NCI-H524 (cell line): ENCODE data around the gene UNC5C.
"Not testable (repeated sequence)": the region's sequence is repeated elsewhere in the genome, so short reads cannot be mapped to it uniquely, and the experiment has no call there.

ENCODE experiments used
- DNase-seq, 2 experiments: peaks; one replicate each; lab custom pipeline; 2025; lab: John Stamatoyannopoulos, UW

Gene UNC5C

GRCh38 chr4:95180531-95181242 lies 368.1 kb downstream of the UNC5C start:
- DNase-seq, result no peak

GRCh38 chr4:95178938-95179337 lies 369.8 kb downstream of the UNC5C start:
- DNase-seq, result no peak

GRCh38 chr4:95171377-95171776 lies 377.4 kb downstream of the UNC5C start:
- not testable (repeated sequence) for DNase-seq

- DNase-seq, result no peak
Measured at GRCh38 chr4:95170176-95170575, 378.6 kb downstream of the UNC5C start.

- peak; percentile 3 to 25 for DNase-seq
Measured at GRCh38 chr4:95167805-95168204, 381.0 kb downstream of the UNC5C start.

- DNase-seq, result peak in 1 of 2 experiments; percentile 53
Measured at GRCh38 chr4:95165926-95166524, 382.7 kb downstream of the UNC5C start.

- no peak for DNase-seq
Measured at GRCh38 chr4:95162867-95163266, 385.9 kb downstream of the UNC5C start.

- no peak for DNase-seq
Measured at GRCh38 chr4:95161781-95162469, 386.8 kb downstream of the UNC5C start.

- DNase-seq, result no peak
Measured at GRCh38 chr4:95159384-95159783, 389.4 kb downstream of the UNC5C start.

- DNase-seq, result no peak
Measured at GRCh38 chr4:95158626-95159025, 390.1 kb downstream of the UNC5C start.

- DNase-seq, result no peak
Measured at GRCh38 chr4:95158045-95158444, 390.7 kb downstream of the UNC5C start.

GRCh38 chr4:95157596-95157995 lies 391.2 kb downstream of the UNC5C start:
- DNase-seq, result no peak

GRCh38 chr4:95156452-95156765 lies 392.4 kb downstream of the UNC5C start:
- no peak for DNase-seq

GRCh38 chr4:95155759-95156451 lies 392.9 kb downstream of the UNC5C start:
- DNase-seq, result peak in 1 of 2 experiments; percentile 22

GRCh38 chr4:95153182-95153581 lies 395.6 kb downstream of the UNC5C start:
- DNase-seq, result no peak

- DNase-seq, result no peak
Measured at GRCh38 chr4:95151255-95151654, 397.5 kb downstream of the UNC5C start.

- DNase-seq, result peak in 1 of 2 experiments; percentile 5
Measured at GRCh38 chr4:95142932-95143331, 405.8 kb downstream of the UNC5C start.

- DNase-seq, result no peak
Measured at GRCh38 chr4:95141361-95141760, 407.4 kb downstream of the UNC5C start.

- DNase-seq, result not testable (repeated sequence)
Measured at GRCh38 chr4:95139424-95139823, 409.3 kb downstream of the UNC5C start.

GRCh38 chr4:95134016-95134415 lies 414.8 kb downstream of the UNC5C start:
- DNase-seq, result not testable (repeated sequence)

- no peak for DNase-seq
Measured at GRCh38 chr4:95129821-95130311, 418.9 kb downstream of the UNC5C start.

- no peak for DNase-seq
Measured at GRCh38 chr4:95129031-95129430, 419.7 kb downstream of the UNC5C start.
